Stimulated activated CD4-positive, alpha-beta T cell treated with anti-CD3 and anti-CD28 coated beads, TNF-alpha, amount 100 ng/mL, for 4 hours (primary cell): ENCODE data around the gene ECM1.

ENCODE experiments used
- DNase-seq, 3 experiments: peaks; one replicate each; pipeline ENCODE4 v3.0.0-alpha.2; 2020; ENCODE audit warnings: low read depth in 3 of 3

ECM1 gene

GRCh38 chr1:150545486-150546032 is 37.6 kb downstream of the ECM1 start:
- DNase-seq, result no peak

GRCh38 chr1:150546294-150546937 is 38.5 kb downstream of the ECM1 start:
- DNase-seq, result no peak

- DNase-seq, result no peak
These were observed 40.4 kb downstream of the ECM1 start for GRCh38 chr1:150548324-150548631.

GRCh38 chr1:150548632-150549495 is 41.0 kb downstream of the ECM1 start, which contains the start of gene ADAMTSL4:
Gene ADAMTSL4, plus strand, starts transcription at chr1:150549408. Its CDS starts 2,881 bp downstream, at chr1:150552289.
- no peak for DNase-seq

GRCh38 chr1:150549496-150550221 is 41.8 kb downstream of the ECM1 start:
- no peak for DNase-seq

- no peak for DNase-seq
These were observed 42.5 kb downstream of the ECM1 start for GRCh38 chr1:150550222-150551050.

GRCh38 chr1:150551051-150551783 is 43.3 kb downstream of the ECM1 start:
- DNase-seq, result no peak

- no peak for DNase-seq
These were observed 43.8 kb downstream of the ECM1 start for GRCh38 chr1:150551784-150552127.

- DNase-seq, result no peak
These were observed 44.4 kb downstream of the ECM1 start for GRCh38 chr1:150552128-150552910.

- no peak for DNase-seq
These were observed 45.0 kb downstream of the ECM1 start for GRCh38 chr1:150552911-150553289.

- DNase-seq, result no peak
These were observed 45.6 kb downstream of the ECM1 start for GRCh38 chr1:150553392-150554085.

GRCh38 chr1:150554086-150554452 is 46.2 kb downstream of the ECM1 start:
- no peak for DNase-seq

GRCh38 chr1:150555198-150555970 is 47.5 kb downstream of the ECM1 start:
- DNase-seq, result no peak

- DNase-seq, result no peak
These were observed 48.3 kb downstream of the ECM1 start for GRCh38 chr1:150555971-150556865.

- no peak for DNase-seq
These were observed 49.2 kb downstream of the ECM1 start for GRCh38 chr1:150557065-150557600.

GRCh38 chr1:150557813-150558212 is 49.9 kb downstream of the ECM1 start:
- no peak for DNase-seq

- no peak for DNase-seq
These were observed 50.4 kb downstream of the ECM1 start for GRCh38 chr1:150558303-150558704.
